ENCODE results near the gene FGF23. TPM values are rescaled to one million over a fixed set of nuclear protein-coding genes. Genes with fewer than 3 reads are reported as not detected.

The FGF23 gene
- total RNA-seq, 4 donors from 2014 or later: not detected

- H3K4me1 ChIP-seq: peaks cover 0 to 16% (median 1%) of the 10 kb centered on the region in 4 donors
- H3K36me3 ChIP-seq: no peaks in the 10 kb centered on the region
- TF ChIP-seq POLR2A (IDR thresholded peaks at IDR 0.05) (no peak), CTCF (IDR thresholded peaks at IDR 0.05) (no peak)
- no peak overlapping the region for H3K27ac ChIP-seq
- H3K4me3 ChIP-seq: no peak overlapping the region
- no peak for DNase-seq
- no peaks in the 10 kb centered on the region for H3K27me3 ChIP-seq
- no peaks in the 10 kb centered on the region for H3K9me3 ChIP-seq
These were observed 53.5 kb downstream of the FGF23 start for GRCh38 chr12:4325966-4326365.

- H3K9me3 ChIP-seq: no peaks in the 10 kb centered on the region
- no peak overlapping the region for H3K4me3 ChIP-seq
- no peaks in the 10 kb centered on the region for H3K36me3 ChIP-seq
- no peak for DNase-seq
- TF ChIP-seq CTCF (IDR thresholded peaks at IDR 0.05) (no peak), POLR2A (IDR thresholded peaks at IDR 0.05) (no peak)
- H3K27ac ChIP-seq: no peak overlapping the region
- no peaks in the 10 kb centered on the region for H3K27me3 ChIP-seq
- peaks cover 0 to 16% (median 1%) of the 10 kb centered on the region in 4 donors for H3K4me1 ChIP-seq
These were observed 55.1 kb downstream of the FGF23 start for GRCh38 chr12:4324366-4324765.

GRCh38 chr12:4323396-4323795 lies 56.1 kb downstream of the FGF23 start:
- Histone ChIP-seq H3K4me3 (no peak overlapping the region), H3K27me3 (no peaks in the 10 kb centered on the region), H3K36me3 (no peaks in the 10 kb centered on the region), H3K4me1 (peaks cover 0 to 16% (median 1%) of the 10 kb centered on the region in 4 donors), H3K9me3 (no peaks in the 10 kb centered on the region), H3K27ac (no peak overlapping the region)
- TF ChIP-seq POLR2A (IDR thresholded peaks at IDR 0.05): no peak
- no peak for TF ChIP-seq CTCF (IDR thresholded peaks at IDR 0.05)
- no peak for DNase-seq

GRCh38 chr12:4322726-4323125 lies 56.8 kb downstream of the FGF23 start:
- TF ChIP-seq POLR2A (IDR thresholded peaks at IDR 0.05): no peak
- TF ChIP-seq CTCF (IDR thresholded peaks at IDR 0.05): no peak
- no peak overlapping the region for H3K4me3 ChIP-seq
- H3K9me3 ChIP-seq: no peaks in the 10 kb centered on the region
- peaks cover 0 to 16% (median 1%) of the 10 kb centered on the region in 4 donors for H3K4me1 ChIP-seq
- H3K27ac ChIP-seq: no peak overlapping the region
- DNase-seq: no peak
- H3K36me3 ChIP-seq: no peaks in the 10 kb centered on the region
- no peaks in the 10 kb centered on the region for H3K27me3 ChIP-seq

- Histone ChIP-seq H3K36me3 (no peaks in the 10 kb centered on the region), H3K4me1 (peaks cover 0 to 10% (median 1%) of the 10 kb centered on the region in 4 donors), H3K27me3 (no peaks in the 10 kb centered on the region), H3K9me3 (no peaks in the 10 kb centered on the region), H3K27ac (peak within 1 kb of the TSS; percentile 87 to 95 (median 90)), H3K4me3 (peak within 1 kb of the TSS; percentile 77 to 97 (median 88))
- TF ChIP-seq CTCF (IDR thresholded peaks at IDR 0.05) (peak in 1 of 6 experiments; percentile 1), POLR2A (IDR thresholded peaks at IDR 0.05) (peak; percentile 89 to 91)
- DNase-seq: peak; percentile 93 to 97 (median 97)
These were observed 58.4 kb downstream of the FGF23 start, which contains the start of gene TIGAR for GRCh38 chr12:4320853-4321701. Gene TIGAR, plus strand, starts transcription at chr12:4321213. Its CDS starts 59 bp downstream, at chr12:4321272.
